NCI-H2196 treated with DMSO at 0.1 percent for 48 hours (cell line): ENCODE data around the gene FANCB.

Source experiments
- DNase-seq: peaks from one replicate; lab custom pipeline; 2025; ENCODE audit not compliant: unreplicated experiment; lab: John Stamatoyannopoulos, UW

FANCB gene

GRCh38 chrX:14872851-14873675 is at the start of gene FANCB, which contains the start of gene MOSPD2:
Gene FANCB, minus strand, starts transcription at chrX:14873069. Its CDS starts 7,559 bp downstream, at chrX:14865510.
Gene MOSPD2, plus strand, starts transcription at chrX:14873421. Its CDS starts 108 bp downstream, at chrX:14873529.
- DNase-seq: peak; percentile 89

GRCh38 chrX:14922437-14922836 is 49.6 kb upstream of the FANCB start:
- no peak for DNase-seq

- no peak for DNase-seq
Observed at GRCh38 chrX:14920196-14920595, 47.3 kb upstream of the FANCB start.

GRCh38 chrX:14919407-14919806 is 46.5 kb upstream of the FANCB start:
- DNase-seq: no peak

GRCh38 chrX:14916017-14916674 is 43.3 kb upstream of the FANCB start:
- DNase-seq: no peak

GRCh38 chrX:14915596-14915995 is 42.7 kb upstream of the FANCB start:
- DNase-seq: no peak

- DNase-seq: no peak
Observed at GRCh38 chrX:14913241-14913640, 40.4 kb upstream of the FANCB start.

- no peak for DNase-seq
Observed at GRCh38 chrX:14903891-14904290, 31.0 kb upstream of the FANCB start.

GRCh38 chrX:14902537-14902936 is 29.7 kb upstream of the FANCB start:
- DNase-seq: no peak

- DNase-seq: no peak
Observed at GRCh38 chrX:14899607-14900006, 26.7 kb upstream of the FANCB start.

GRCh38 chrX:14897042-14897441 is 24.2 kb upstream of the FANCB start:
- DNase-seq: no peak

GRCh38 chrX:14896273-14896672 is 23.4 kb upstream of the FANCB start:
- DNase-seq: no peak

GRCh38 chrX:14886252-14886651 is 13.4 kb upstream of the FANCB start:
- DNase-seq: no peak

- DNase-seq: no peak
Observed at GRCh38 chrX:14884714-14885113, 11.8 kb upstream of the FANCB start.

- no peak for DNase-seq
Observed at GRCh38 chrX:14883826-14884225, 11.0 kb upstream of the FANCB start.

- no peak for DNase-seq
Observed at GRCh38 chrX:14875624-14876023, 2.8 kb upstream of the FANCB start.

GRCh38 chrX:14873676-14874049 is 794 bp upstream of the FANCB start:
- no peak for DNase-seq

- DNase-seq: no peak
Observed at GRCh38 chrX:14872355-14872754, 514 bp downstream of the FANCB start.

- no peak for DNase-seq
Observed at GRCh38 chrX:14871767-14872166, 1.1 kb downstream of the FANCB start.

- no peak for DNase-seq
Observed at GRCh38 chrX:14865201-14865600, 7.7 kb downstream of the FANCB start.

- no peak for DNase-seq
Observed at GRCh38 chrX:14864631-14865030, 8.2 kb downstream of the FANCB start.

- no peak for DNase-seq
Observed at GRCh38 chrX:14851526-14851925, 21.3 kb downstream of the FANCB start.
